Liver (tissue), 3 donors: Measurements from ENCODE around the gene CCDC138.

ENCODE experiments used
- GABPA ChIP-seq, 2 donors: IDR thresholded peaks in 1 of 2; conservative IDR thresholded peaks in 1 of 2; 2 replicates each; pipeline ENCODE4 v1.6.1; 2016; ENCODE audit warnings: antibody characterized with exemption in 2 of 2, mild to moderate bottlenecking in 1 of 2, moderate library complexity in 1 of 2
- TF ChIP-seq, protein P1 (sequence below): fragments of 150-350 bp; IDR thresholded peaks from 2 replicates; pipeline ENCODE4 v1.5.1; 2017; ENCODE audit warnings: improper control_type of control experiment, low read depth, low read length; ENCODE audit not compliant: missing input control
- donor health status: healthy.
- donor health status: healthy.

DNA sequence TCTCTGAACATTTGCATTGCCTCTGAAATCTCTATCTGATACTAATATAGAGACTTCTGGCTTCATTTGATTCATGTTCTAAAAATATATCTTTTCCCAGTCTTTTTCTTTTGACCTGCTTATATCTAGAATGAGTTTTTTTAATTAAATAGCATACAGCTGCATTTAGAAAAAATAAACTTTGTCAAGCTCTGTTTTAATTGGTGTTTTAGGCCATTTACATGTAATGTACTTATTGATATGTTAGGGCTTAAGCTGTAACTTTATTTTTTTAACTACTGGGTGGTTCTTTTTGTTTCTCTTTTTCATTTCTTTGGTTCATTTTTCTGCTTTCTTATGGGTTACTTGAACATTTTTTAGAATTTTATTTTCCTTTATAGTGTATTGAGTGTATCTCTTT is 54.9 kb downstream of the CCDC138 start:
- TF ChIP-seq, protein P1, sequence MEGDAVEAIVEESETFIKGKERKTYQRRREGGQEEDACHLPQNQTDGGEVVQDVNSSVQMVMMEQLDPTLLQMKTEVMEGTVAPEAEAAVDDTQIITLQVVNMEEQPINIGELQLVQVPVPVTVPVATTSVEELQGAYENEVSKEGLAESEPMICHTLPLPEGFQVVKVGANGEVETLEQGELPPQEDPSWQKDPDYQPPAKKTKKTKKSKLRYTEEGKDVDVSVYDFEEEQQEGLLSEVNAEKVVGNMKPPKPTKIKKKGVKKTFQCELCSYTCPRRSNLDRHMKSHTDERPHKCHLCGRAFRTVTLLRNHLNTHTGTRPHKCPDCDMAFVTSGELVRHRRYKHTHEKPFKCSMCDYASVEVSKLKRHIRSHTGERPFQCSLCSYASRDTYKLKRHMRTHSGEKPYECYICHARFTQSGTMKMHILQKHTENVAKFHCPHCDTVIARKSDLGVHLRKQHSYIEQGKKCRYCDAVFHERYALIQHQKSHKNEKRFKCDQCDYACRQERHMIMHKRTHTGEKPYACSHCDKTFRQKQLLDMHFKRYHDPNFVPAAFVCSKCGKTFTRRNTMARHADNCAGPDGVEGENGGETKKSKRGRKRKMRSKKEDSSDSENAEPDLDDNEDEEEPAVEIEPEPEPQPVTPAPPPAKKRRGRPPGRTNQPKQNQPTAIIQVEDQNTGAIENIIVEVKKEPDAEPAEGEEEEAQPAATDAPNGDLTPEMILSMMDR: no peak
- TF ChIP-seq GABPA (IDR thresholded peaks at IDR 0.05 in 1 of 2, conservative IDR thresholded peaks at IDR 0.05 in 1 of 2): no peak
